Right hindlimb (tissue), 1 donor: Measurements from ENCODE around the gene MAP1B.

Experiments used
- DNase-seq: peaks from one replicate; pipeline ENCODE4 v3.0.0-alpha.2; 2018

The MAP1B gene

GRCh38 chr5:72134226-72134899, 27.1 kb downstream of the MAP1B start:
- no peak for DNase-seq

GRCh38 chr5:72137826-72138409, 30.6 kb downstream of the MAP1B start:
- DNase-seq, result no peak

GRCh38 chr5:72138943-72139521, 31.8 kb downstream of the MAP1B start:
- DNase-seq, result peak; percentile 48

- no peak for DNase-seq
Observed at GRCh38 chr5:72140711-72141110, 33.4 kb downstream of the MAP1B start.

GRCh38 chr5:72141440-72142355, 34.4 kb downstream of the MAP1B start:
- DNase-seq, result peak; percentile 86

- no peak for DNase-seq
Observed at GRCh38 chr5:72144762-72145161, 37.5 kb downstream of the MAP1B start.

GRCh38 chr5:72145348-72145747, 38.1 kb downstream of the MAP1B start:
- DNase-seq, result no peak

- no peak for DNase-seq
Observed at GRCh38 chr5:72146056-72146455, 38.8 kb downstream of the MAP1B start.

GRCh38 chr5:72147569-72147968, 40.3 kb downstream of the MAP1B start:
- no peak for DNase-seq

GRCh38 chr5:72149742-72150141, 42.5 kb downstream of the MAP1B start:
- DNase-seq, result no peak

- DNase-seq, result no peak
Observed at GRCh38 chr5:72151169-72151568, 43.9 kb downstream of the MAP1B start.

- no peak for DNase-seq
Observed at GRCh38 chr5:72151646-72152045, 44.4 kb downstream of the MAP1B start.

GRCh38 chr5:72152545-72152944, 45.3 kb downstream of the MAP1B start:
- DNase-seq, result no peak

- no peak for DNase-seq
Observed at GRCh38 chr5:72153551-72153950, 46.3 kb downstream of the MAP1B start.

GRCh38 chr5:72154076-72154756, 46.9 kb downstream of the MAP1B start:
- DNase-seq, result no peak

- peak; percentile 53 for DNase-seq
Observed at GRCh38 chr5:72156946-72157624, 49.8 kb downstream of the MAP1B start.

- DNase-seq, result no peak
Observed at GRCh38 chr5:72157625-72157962, 50.3 kb downstream of the MAP1B start.

GRCh38 chr5:72159501-72159911, 52.2 kb downstream of the MAP1B start:
- DNase-seq, result no peak

- DNase-seq, result no peak
Observed at GRCh38 chr5:72160329-72160728, 53.1 kb downstream of the MAP1B start.

- no peak for DNase-seq
Observed at GRCh38 chr5:72160959-72161358, 53.7 kb downstream of the MAP1B start.

GRCh38 chr5:72161951-72162350, 54.7 kb downstream of the MAP1B start:
- DNase-seq, result no peak

- no peak for DNase-seq
Observed at GRCh38 chr5:72163349-72163983, 56.2 kb downstream of the MAP1B start.
